ENCODE data around the gene UNC119.
"Not testable (repeated sequence)": the region's sequence is repeated elsewhere in the genome, so short reads cannot be mapped to it uniquely, and the experiment has no call there.

Gene UNC119

GRCh38 chr17:28522281-28522680 is 30.1 kb downstream of the UNC119 start:
- DNase-seq (ENCODE audit: low read depth): not testable (repeated sequence)

- no peak for DNase-seq (ENCODE audit: low read depth)
Observed at GRCh38 chr17:28521311-28522085, 30.9 kb downstream of the UNC119 start.

- no peak for DNase-seq (ENCODE audit: low read depth)
Observed at GRCh38 chr17:28520687-28521086, 31.7 kb downstream of the UNC119 start.

- DNase-seq (ENCODE audit: low read depth): no peak
Observed at GRCh38 chr17:28519236-28519635, 33.2 kb downstream of the UNC119 start.

- DNase-seq (ENCODE audit: low read depth): no peak
Observed at GRCh38 chr17:28518578-28518977, 33.8 kb downstream of the UNC119 start.

- no peak for DNase-seq (ENCODE audit: low read depth)
Observed at GRCh38 chr17:28518132-28518531, 34.3 kb downstream of the UNC119 start.

GRCh38 chr17:28515518-28515917 is 36.9 kb downstream of the UNC119 start:
- no peak for DNase-seq (ENCODE audit: low read depth)

- DNase-seq (ENCODE audit: low read depth): no peak
Observed at GRCh38 chr17:28514561-28515002, 37.8 kb downstream of the UNC119 start.

GRCh38 chr17:28513476-28513875 is 38.9 kb downstream of the UNC119 start:
- DNase-seq (ENCODE audit: low read depth): no peak

- DNase-seq (ENCODE audit: low read depth): no peak
Observed at GRCh38 chr17:28511858-28512461, 40.5 kb downstream of the UNC119 start.

GRCh38 chr17:28509789-28510188 is 42.6 kb downstream of the UNC119 start:
- DNase-seq (ENCODE audit: low read depth): no peak

GRCh38 chr17:28508211-28508724 is 44.2 kb downstream of the UNC119 start:
- no peak for DNase-seq (ENCODE audit: low read depth)

GRCh38 chr17:28507567-28508203 is 44.7 kb downstream of the UNC119 start:
- DNase-seq (ENCODE audit: low read depth): no peak

- DNase-seq (ENCODE audit: low read depth): no peak
Observed at GRCh38 chr17:28506763-28507487, 45.5 kb downstream of the UNC119 start.

GRCh38 chr17:28505986-28506665 is 46.3 kb downstream of the UNC119 start, which contains the start of gene FOXN1:
TSS of gene FOXN1 (plus strand) at chr17:28506348. CDS start at chr17:28523970, 17,622 bp downstream.
- no peak for DNase-seq (ENCODE audit: low read depth)

- no peak for DNase-seq (ENCODE audit: low read depth)
Observed at GRCh38 chr17:28503420-28503819, 49.0 kb downstream of the UNC119 start.

- no peak for DNase-seq (ENCODE audit: low read depth)
Observed at GRCh38 chr17:28501421-28502284, 50.8 kb downstream of the UNC119 start.

GRCh38 chr17:28500712-28501379 is 51.6 kb downstream of the UNC119 start:
- no peak for DNase-seq (ENCODE audit: low read depth)

GRCh38 chr17:28499684-28500357 is 52.6 kb downstream of the UNC119 start:
- no peak for DNase-seq (ENCODE audit: low read depth)

GRCh38 chr17:28499364-28499664 is 53.1 kb downstream of the UNC119 start:
- no peak for DNase-seq (ENCODE audit: low read depth)
